SK-N-MC (cell line): ENCODE measurements around the gene PRR23E.

Source experiments
- EZH2 ChIP-seq: fragments of 200-600 bp; sonication (generic); IDR thresholded peaks from one replicate; pipeline ENCODE4 v1.6.1; 2017; ENCODE audit warnings: antibody characterized with exemption
- FOXP2 ChIP-seq: optimal IDR thresholded peaks from 2 replicates; pipeline ENCODE3; 2011; ENCODE audit warnings: mild to moderate bottlenecking, moderate library complexity; ENCODE audit not compliant: insufficient read depth; ENCODE audit errors: extremely low read length, control extremely low read depth
- POLR2AphosphoS5 ChIP-seq: IDR thresholded peaks from 2 replicates; pipeline ENCODE4 v1.6.1; 2012; ENCODE audit warnings: mild to moderate bottlenecking, low read depth, low read length, borderline replicate concordance

DNA sequence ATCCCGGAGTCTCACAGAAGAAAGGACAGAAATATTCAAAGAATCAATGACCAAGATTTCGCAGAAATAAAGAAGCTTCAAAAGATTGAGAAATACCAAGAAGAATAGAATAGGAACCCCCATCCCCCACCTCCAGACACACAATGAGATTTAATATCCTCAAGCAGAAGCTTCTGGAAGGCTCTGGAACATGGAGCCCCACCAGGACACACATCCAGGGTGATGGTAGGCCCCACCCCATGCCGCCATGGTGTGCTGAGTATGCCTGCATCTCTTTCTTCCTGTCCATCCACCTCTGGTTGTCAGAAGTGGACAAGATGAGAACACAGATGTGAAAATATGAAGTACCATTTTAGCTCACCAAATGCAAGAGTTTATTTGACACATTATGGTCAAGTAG lies 19.3 kb downstream of the PRR23E start:
- TF ChIP-seq POLR2AphosphoS5 (no peak), EZH2 (no peak), FOXP2 (no peak)
